Hepatic stellate cell (primary cell): Measurements from ENCODE around the gene SCAPER.

Experiments used
- DNase-seq: peaks from one replicate; pipeline ENCODE4 v3.0.0; 2011; ENCODE audit warnings: low spot score

The SCAPER gene

DNA sequence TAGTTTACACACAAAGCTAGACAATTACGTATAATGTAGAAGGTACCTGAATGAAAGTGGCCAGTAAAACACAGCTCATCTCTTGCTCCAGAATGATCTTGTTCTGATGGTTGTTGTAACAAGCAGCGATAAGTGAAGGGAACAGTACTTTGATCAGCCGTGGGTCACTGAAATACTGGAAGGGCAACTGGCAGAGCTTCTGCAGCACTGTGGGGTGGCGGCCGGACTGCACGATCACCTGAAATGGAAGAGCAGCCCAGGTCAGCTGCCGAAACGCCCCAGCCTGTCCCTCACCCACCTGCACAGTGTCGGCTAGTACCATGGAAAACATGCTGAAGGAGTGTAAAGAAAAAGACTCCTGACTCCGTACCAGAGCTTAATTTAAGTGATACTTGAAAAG lies 551.2 kb downstream of the SCAPER start:
- no peak for DNase-seq

DNA sequence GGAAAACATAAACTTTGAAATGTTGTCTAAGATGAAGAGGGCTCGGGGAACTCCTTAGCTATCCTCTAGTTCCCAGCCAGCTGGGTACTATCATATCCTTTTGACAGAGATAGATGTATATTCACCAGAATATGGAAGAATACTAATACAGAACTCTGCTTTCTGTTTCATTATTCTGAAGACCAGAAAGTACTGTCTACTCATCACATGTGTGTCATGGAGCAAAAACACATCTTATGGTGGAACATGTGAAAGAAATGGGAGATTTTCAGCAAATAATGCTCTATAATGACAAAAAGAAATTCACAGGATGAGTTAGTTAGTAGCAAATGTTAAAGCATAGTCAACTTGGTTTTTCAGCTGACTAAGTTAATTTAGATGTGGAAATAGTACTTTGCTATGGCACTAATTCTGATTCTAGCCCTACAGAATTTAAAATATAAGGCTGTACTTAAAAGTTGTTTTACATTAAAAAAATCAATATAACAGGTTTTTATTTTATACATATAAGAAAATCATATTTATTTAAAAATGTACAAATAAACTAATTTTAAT lies 552.0 kb downstream of the SCAPER start:
- no peak for DNase-seq

DNA sequence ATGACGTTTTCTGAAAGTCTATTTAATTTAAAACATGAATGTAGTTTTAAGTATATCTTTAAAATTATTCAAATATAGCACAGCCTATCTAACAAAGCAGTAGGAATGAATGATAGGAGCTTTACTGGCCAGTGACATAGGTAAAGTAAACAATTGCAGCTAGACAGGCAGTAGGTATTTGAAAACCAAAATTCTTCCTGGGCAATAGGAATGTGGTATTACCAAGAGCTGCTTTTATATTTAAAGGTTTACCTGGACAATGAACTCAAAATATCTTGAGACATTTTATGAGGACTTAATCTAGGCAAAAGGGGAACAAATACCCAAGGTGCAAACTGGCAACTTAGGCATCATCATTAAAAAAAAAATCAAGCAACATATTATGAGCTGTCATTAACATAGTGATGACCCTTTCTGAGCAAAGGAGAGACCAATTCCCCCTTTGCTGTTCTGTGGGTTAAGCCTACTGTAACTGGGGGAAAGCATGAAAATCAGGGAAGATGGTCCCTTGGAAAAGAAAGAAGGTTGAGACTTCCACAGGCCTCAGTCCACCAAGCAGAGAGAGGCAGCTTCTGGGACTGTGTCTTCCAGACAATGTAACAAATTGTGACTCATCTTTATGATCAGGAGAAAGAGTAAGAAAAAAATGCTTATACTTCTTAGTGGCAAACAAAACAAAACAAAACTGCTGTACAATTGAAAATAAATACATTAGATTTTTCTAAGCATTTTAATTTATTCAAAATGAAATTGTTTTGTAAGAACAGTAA lies 555.7 kb downstream of the SCAPER start:
- no peak for DNase-seq

DNA sequence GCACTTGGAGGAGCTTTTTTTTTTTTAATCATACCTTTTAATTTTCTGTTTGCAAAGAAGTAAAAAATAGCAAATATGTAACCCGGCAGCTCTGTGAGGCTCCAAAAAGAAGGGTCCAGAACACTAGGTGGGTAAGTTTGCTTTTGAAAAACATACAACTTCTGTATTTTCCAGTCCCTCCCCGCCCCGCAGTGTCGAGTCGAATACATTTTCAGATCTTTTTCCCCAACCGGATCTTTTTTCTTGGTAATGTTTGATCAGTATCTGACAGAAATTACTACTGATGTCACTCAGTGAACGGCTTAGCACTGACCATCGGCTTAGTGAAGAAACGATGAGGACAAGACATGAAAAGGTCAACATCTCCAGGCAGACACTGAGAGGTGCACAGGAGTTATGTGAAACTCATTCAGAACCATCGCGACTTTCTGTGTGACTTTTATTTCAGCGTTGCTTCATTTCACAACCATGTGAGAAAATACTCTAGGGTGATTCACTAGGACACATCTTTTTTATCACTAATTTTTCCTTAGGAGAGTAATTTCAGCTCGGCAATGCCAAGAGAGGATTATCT lies 557.6 kb downstream of the SCAPER start:
- no peak for DNase-seq

DNA sequence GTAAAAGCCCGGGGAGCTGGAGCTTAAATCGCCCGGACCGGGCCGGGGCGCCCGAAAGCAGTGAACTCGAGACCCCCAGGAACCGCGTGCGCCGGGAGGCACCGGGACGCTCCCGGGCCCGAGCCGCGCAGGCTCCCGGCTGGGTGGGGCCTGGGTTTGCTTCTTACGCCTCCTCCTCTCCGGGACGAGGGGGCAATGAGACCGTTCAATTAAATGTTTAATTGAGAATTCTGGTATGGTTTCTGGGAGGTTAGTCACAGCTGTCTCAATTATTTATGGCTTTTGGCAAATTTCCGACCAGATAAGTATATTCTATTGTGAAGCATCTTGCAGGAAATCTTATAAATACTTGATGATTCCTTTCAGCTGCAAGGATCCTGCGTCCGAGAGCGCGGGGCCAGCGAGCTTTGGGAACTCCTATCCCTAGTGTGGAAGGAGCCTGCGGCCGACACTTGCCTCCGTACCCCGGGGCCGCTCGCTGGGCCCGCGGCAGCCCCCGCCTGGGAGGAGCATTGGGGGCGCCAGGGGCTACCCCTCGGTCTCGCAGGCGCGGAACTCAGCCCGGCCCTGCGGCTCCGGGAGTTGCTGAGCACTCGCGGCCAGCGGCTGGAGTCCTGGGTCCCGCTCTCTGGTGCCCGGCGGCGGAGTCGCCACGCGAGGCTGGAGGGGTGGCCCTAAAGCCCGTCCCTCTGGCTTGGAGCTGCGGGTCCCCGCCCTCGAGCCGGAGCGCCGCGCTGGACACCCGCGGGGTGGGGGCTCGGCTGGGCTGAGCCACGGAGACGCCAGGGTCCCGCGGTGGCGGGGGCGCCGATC lies 558.3 kb downstream of the SCAPER start:
- DNase-seq = peak; percentile 69

DNA sequence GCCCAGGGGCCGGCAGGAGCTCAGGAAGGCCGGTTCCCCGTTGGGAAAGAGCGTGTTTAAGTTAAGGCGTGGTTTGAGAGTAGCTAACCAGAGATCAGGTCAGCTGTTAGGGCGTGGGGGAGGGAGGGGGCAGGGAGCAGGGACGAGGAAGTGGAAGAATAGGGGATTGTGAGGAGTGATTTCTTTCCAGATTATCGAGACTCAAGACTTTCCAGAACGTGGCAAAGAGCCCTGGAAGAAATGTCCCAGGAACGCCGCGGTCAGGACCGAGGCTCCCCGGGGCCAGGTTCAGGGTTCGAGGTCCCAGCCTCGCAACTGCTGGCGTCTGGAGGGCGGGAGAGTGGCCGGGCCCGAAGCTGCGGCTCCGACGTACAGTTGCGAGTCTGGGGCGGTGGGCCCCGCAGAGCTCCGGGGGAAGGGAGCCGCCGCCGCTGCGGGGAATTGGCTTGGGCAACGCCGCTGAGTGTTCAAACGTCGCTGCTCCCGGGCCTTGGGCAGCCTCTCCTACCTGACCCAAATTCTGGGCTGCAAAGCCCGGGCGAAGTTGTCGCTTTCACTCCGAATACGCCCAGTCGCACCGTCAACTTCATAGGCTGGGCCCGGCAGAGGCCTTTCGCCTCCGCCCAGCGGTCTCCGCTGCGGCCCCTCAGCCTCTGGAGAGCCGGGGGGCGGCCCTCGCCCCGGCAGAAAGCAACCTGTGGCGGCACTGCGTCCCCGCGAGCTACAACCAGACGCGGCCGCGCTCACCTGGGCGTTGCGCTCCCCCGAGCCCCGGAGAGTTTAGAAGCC lies 559.1 kb downstream of the SCAPER start:
- DNase-seq = no peak

DNA sequence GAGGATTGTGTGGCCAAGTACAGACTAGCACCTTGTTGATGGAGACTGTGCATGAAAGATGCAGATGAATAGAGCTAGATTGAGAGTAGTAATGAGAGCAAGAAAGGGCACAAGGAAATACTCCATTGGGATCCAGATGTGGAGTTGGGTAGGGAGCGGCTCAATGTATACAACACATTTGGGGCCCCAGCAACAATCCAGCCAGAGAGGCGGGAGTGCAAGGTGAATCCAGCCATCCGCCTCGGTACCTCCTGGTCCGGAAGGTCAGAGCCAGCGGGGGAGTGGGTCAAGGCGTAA lies 559.6 kb downstream of the SCAPER start:
- DNase-seq = no peak

DNA sequence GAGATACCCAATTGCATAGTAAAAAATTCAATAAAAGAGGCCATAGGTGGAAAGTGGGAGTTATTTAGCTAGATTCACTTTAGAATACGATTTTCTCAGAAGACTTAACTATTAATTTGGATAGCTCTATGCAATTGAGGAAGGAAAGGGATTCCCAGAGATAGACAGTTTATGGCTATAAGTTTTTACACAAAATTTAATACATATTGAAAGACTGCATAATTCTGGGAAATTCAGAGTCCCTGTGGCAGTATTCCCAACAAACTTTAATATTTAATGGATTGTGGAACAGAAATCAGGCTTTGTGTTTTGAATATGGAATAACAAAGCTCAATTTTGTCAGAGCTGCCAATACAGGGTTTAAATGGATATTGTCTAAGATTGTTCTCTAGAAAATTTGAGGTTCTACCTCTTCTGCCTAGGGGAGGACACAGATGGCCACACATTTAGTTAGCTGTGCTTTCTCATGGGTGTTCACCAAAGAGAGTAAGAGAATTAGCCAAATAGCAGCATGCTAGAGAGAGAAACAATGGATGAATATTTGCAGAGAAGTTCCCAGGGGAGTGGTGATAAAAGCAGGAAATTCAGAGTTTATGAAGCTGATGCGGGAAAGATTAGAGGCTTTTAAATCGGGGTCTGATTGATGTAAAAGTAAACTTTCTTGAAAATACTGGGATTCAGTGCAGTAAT lies 560.1 kb downstream of the SCAPER start:
- DNase-seq = no peak

DNA sequence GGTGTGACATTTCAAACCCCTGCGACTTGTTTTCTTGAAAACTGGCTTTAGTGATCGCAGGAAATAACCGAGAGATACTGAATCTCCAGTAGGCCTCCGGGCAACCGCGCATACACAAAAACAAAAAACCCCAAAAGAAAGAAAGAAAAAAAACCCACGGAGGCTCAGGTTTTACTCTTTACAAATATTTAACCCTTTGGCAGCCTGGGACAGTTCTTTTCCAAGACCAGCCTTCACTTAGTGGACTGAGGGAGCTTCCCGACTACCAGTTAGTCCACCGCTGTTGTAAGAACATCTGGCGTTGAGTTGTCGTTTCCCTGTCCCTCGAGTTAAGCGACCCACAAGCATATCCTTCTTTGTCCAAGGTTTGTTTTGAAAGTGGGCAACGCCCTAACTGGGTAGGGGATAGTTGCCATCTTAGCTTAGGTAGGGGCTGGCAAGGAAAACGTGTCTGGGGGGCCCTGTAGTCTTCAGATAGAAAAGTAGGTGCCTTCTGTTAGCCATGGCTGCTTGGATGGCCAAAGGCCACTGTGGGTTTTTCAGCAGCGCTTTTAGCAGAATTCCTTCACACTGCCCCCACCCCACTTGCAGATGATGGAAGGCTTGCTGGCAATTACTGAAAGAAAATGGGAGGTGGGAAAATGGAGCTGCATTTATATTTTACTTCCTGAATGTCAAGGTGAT lies 561.7 kb downstream of the SCAPER start:
- DNase-seq = no peak

DNA sequence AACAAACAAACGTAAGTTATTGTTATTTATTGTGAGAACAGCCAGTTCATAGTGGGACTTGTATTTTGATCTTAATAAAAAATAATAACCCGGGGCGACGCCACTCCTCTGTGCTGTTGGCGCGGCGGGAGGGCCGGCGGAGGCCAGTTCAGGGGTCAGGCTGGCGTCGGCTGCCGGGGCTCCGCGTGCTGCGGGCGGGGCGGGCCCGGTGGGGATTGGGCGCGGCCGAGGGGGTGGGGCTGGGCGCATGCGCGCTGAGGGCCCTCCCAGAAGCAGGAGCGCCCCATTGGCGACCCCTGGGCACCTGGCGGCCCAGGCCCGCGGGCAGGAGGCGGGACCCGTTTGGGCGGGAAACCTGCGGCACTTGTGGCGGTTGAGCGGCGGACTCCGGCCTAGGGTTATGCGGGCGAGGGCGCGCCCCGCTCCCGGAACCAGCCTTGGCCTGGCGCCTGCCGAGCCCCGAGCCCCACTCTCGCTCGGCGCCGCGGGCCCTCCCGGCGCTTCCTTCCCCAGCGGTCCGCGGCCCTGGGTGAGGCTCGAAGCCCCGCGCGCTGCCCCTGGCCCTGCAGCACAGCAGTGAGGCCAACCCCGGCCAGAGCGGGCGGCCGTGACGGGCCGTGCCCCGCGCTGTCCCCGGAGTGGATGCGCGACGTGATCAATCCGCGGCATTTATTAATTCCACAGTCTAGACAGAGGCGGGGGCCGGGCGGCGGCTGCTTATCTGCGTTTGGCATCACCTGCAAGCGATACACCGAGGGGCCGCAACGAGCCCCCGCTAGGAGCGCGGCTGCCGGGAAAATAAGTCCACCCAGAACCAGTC lies 562.5 kb downstream of the SCAPER start:
- no peak for DNase-seq

DNA sequence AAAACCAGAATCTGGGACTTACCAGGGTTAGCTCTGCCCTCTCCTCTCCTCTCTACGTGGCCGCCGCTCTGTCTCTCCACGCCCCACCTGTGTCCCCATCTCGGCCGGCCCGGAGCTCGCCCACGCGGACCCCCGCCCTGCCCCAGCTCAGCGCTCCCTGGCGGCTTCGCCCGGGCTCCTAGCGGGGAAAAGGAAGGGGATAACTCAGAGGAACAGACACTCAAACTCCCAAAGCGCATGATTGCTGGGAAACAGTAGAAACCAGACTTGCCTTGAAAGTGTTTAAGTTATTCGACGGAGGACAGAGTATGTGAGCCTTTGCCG lies 563.1 kb downstream of the SCAPER start:
- no peak for DNase-seq

DNA sequence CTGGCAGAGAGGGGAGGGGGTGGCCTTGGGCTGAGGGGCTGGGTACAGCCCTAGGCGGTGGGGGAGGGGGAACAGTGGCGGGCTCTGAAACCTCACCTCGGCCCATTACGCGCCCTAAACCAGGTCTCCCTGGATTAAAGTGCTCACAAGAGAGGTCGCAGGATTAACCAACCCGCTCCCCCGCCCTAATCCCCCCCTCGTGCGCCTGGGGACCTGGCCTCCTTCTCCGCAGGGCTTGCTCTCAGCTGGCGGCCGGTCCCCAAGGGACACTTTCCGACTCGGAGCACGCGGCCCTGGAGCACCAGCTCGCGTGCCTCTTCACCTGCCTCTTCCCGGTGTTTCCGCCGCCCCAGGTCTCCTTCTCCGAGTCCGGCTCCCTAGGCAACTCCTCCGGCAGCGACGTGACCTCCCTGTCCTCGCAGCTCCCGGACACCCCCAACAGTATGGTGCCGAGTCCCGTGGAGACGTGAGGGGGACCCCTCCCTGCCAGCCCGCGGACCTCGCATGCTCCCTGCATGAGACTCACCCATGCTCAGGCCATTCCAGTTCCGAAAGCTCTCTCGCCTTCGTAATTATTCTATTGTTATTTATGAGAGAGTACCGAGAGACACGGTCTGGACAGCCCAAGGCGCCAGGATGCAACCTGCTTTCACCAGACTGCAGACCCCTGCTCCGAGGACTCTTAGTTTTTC lies 563.6 kb downstream of the SCAPER start:
- no peak for DNase-seq

DNA sequence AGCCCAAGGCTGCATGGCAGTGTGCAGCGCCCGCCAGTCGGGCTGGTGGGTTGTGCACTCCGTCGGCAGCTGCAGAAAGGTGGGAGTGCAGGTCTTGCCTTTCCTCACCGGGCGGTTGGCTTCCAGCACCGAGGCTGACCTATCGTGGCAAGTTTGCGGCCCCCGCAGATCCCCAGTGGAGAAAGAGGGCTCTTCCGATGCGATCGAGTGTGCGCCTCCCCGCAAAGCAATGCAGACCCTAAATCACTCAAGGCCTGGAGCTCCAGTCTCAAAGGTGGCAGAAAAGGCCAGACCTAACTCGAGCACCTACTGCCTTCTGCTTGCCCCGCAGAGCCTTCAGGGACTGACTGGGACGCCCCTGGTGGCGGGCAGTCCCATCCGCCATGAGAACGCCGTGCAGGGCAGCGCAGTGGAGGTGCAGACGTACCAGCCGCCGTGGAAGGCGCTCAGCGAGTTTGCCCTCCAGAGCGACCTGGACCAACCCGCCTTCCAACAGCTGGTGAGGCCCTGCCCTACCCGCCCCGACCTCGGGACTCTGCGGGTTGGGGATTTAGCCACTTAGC lies 564.3 kb downstream of the SCAPER start:
- no peak for DNase-seq

DNA sequence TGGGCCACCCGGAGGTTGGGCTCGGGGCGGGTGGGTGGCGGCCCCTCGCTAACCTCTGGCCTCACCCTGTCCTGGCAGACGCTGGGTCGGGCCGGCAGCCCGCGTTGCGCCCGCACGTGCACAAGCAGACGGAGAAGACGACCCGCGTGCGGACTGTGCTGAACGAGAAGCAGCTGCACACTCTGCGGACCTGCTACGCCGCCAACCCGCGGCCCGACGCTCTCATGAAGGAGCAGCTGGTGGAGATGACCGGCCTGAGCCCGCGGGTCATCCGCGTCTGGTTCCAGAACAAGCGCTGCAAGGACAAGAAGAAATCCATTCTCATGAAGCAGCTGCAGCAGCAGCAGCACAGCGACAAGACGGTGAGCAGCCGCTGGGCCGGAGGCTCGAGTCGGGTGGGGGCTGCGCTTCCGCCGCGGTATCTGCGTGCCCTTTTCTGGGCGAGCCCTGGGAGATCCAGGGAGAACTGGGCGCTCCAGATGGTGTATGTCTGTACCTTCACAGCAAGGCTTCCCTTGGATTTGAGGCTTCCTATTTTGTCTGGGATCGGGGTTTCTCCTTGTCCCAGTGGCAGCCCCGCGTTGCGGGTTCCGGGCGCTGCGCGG lies 564.8 kb downstream of the SCAPER start:
- DNase-seq = no peak

DNA sequence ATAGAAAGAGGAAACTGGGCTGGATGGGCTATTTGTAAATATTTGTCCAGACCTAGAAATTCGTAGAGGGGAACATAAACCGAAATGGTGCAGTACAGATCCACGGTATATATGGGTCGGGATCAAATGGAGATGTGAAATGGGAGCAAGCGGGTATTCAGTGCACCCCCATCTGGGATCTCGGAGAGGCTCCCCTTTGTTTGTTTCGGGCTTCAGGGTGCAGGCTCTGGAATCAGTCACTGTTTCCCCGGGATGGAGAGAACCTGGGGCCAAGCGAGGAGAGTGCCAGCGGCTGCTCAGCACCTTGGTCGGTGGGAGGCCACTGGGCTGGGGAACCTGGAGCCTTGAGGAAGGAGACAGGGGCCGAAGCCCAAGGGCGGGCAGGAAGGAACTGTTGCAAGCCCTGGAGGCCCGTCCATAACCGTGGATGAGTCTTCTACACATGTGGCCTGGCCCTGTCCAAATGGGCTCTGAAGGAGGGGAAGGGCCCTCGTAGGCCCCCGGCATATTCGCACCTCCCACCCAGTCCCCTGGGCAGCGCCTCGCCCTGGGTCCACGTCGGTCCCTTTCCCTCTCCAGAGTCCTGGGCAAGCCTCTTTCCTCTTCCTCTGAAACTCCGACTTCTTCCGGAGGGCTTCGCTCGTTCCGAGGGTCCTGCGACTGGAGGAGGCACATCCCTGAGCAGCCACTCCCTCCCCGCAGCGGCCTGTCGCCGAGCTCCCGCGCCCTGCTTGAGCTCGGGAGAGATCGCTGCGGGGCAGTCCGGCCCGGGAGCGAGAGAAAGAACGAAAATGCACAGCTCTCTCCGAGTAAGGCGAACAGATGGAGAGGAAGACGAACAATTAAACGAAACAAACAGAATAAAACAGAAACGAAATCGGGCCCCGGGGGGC lies 565.6 kb downstream of the SCAPER start:
- no peak for DNase-seq

DNA sequence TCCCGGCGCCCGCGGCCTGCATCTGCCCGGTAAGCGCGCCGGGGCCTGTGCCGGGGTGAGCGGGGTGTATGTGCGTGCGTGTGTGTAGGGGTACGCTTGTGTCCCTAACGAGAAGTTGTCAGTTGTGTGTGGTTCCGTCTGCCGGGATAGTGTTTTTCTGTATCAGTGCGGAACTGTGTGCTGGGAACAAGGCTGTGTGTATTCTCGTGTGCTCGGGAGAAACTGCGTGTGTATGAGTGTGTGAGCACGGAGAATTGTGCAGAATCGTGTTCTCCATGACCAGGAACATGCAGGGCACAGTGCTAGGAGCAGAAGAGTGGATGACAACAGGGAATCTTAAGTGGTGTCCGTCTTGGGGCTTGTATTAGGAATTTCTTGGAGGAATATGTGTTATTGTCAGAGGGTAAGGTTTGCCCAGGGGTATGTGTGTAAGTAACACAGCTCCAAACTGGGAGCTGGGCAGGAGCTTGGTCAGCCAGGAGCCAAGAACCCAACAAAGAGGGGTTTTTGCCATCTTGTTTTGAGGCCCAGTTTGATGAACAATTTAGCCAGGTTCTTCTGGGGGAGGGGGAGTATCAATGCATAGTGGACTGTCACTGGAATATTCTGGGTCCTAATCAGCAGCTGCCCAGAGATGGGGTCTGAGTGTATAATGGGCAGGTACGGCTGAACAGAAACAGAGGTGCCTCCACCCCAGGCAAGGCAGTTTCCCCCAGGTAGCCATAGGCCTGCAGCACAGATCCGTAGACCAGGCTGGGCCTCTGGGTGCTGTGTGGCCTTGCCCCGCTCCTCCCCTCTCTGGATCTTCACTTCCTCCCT lies 566.4 kb downstream of the SCAPER start:
- no peak for DNase-seq
